HG02970 (cell line): Measurements from ENCODE around the gene TEN1.

ENCODE experiments used
- ATAC-seq: cut with Tn5 transposase; IDR thresholded peaks from one replicate; pipeline ENCODE4 v1.9.1; 2021; ENCODE audit warnings: mild to moderate bottlenecking, moderate library complexity, moderate number of reproducible peaks; ENCODE audit not compliant: unreplicated experiment, low FRiP score

The TEN1 gene

GRCh38 chr17:75975757-75976174, 3.3 kb upstream of the TEN1 start:
- no peak for ATAC-seq

- no peak for ATAC-seq
These were observed 2.7 kb upstream of the TEN1 start for GRCh38 chr17:75976175-75976848.

GRCh38 chr17:75979705-75980187, 706 bp downstream of the TEN1 start:
- peak; percentile 8 for ATAC-seq

- ATAC-seq, result no peak
These were observed 1.4 kb downstream of the TEN1 start for GRCh38 chr17:75980188-75981018.

- ATAC-seq, result no peak
These were observed 2.1 kb downstream of the TEN1 start for GRCh38 chr17:75981019-75981615.

- no peak for ATAC-seq
These were observed 4.6 kb downstream of the TEN1 start for GRCh38 chr17:75983501-75984181.

GRCh38 chr17:75985986-75986385, 6.9 kb downstream of the TEN1 start:
- ATAC-seq, result no peak

- no peak for ATAC-seq
These were observed 8.0 kb downstream of the TEN1 start for GRCh38 chr17:75987041-75987440.

- no peak for ATAC-seq
These were observed 12.4 kb downstream of the TEN1 start for GRCh38 chr17:75991396-75991795.

GRCh38 chr17:75994802-75995370, 15.8 kb downstream of the TEN1 start:
- no peak for ATAC-seq

- ATAC-seq, result no peak
These were observed 16.4 kb downstream of the TEN1 start for GRCh38 chr17:75995385-75995925.

- no peak for ATAC-seq
These were observed 17.9 kb downstream of the TEN1 start for GRCh38 chr17:75996665-75997590.

GRCh38 chr17:75998327-75998795, 19.3 kb downstream of the TEN1 start:
- ATAC-seq, result no peak

GRCh38 chr17:76000016-76000754, 21.1 kb downstream of the TEN1 start:
- no peak for ATAC-seq

GRCh38 chr17:76000755-76001521, 21.9 kb downstream of the TEN1 start, which contains the start of gene CDK3:
CDK3 (plus strand) TSS chr17:76000855; CDS start chr17:76001426, 571 bp downstream.
- no peak for ATAC-seq

- ATAC-seq, result no peak
These were observed 23.1 kb downstream of the TEN1 start for GRCh38 chr17:76002100-76002499.

- ATAC-seq, result no peak
These were observed 24.9 kb downstream of the TEN1 start for GRCh38 chr17:76003915-76004314.
